PC-3 (cell line): Measurements from ENCODE around the gene C11orf54. TPM values are rescaled to one million over a fixed set of nuclear protein-coding genes. Genes with fewer than 3 reads are reported as not detected.

Source experiments
- ATAC-seq: fragments of 200-7000 bp; cut with Tn5 transposase; 2 replicates; pipeline ENCODE4 v1.9.1; 2020; ENCODE audit warnings: mild to moderate bottlenecking, moderate library complexity
- BruUV-seq: library from RNA; stranded (reverse); fragments of 400-500 nt; replicated peaks from 2 replicates; lab custom pipeline; 2021; lab: Mats Ljungman, UMichigan
- CTCF ChIA-PET: fragments of 300-600 bp; sonication (Branson Sonifier 250); formaldehyde crosslinking; loops from one replicate; lab custom pipeline; 2022; ENCODE audit warnings: antibody characterized with exemption; lab: Charles Lee
- POLR2A ChIA-PET: fragments of 300-600 bp; sonication (Branson Sonifier 250); formaldehyde crosslinking; loops from one replicate; lab custom pipeline; 2022; ENCODE audit warnings: antibody characterized with exemption; ENCODE audit not compliant: unreplicated experiment; lab: Charles Lee
- DNase-seq: peaks from one replicate; pipeline ENCODE4 v3.0.0-alpha.2; 2015
- H2AFZ ChIP-seq: fragments of 300-600 bp; sonication (generic); 2 replicates; pipeline ENCODE4 v1.6.0; 2016; ENCODE audit warnings: antibody characterized with exemption, low read length
- H3F3A ChIP-seq: fragments of 300-600 bp; sonication (generic); one replicate; pipeline ENCODE4 v1.6.0; 2017; ENCODE audit warnings: antibody characterized with exemption, low read length, control low read depth, mild to moderate bottlenecking; ENCODE audit not compliant: unreplicated experiment
- H3K27ac ChIP-seq: fragments of 300-600 bp; sonication (generic); 2 replicates; pipeline ENCODE4 v1.5.1; 2016; ENCODE audit warnings: mild to moderate bottlenecking, low read length
- H3K27me3 ChIP-seq: fragments of 300-600 bp; sonication (generic); 2 replicates; pipeline ENCODE4 v1.6.1; 2016; ENCODE audit warnings: low read length, mixed read lengths
- H3K36me3 ChIP-seq: fragments of 300-600 bp; sonication (generic); 2 replicates; pipeline ENCODE4 v1.6.1; 2016; ENCODE audit warnings: low read depth, mixed run types, low read length, mixed read lengths
- H3K4me1 ChIP-seq: fragments of 300-600 bp; sonication (generic); 2 replicates; pipeline ENCODE4 v1.5.1; 2016; ENCODE audit warnings: low read length; ENCODE audit not compliant: insufficient read depth
- H3K4me2 ChIP-seq: fragments of 300-600 bp; sonication (generic); 2 replicates; pipeline ENCODE4 v1.6.0; 2016; ENCODE audit warnings: low read length
- H3K4me3 ChIP-seq: fragments of 300-600 bp; sonication (generic); 2 replicates; pipeline ENCODE4 v1.5.1; 2016; ENCODE audit warnings: mild to moderate bottlenecking, low read length, mixed read lengths
- H3K79me2 ChIP-seq: fragments of 300-600 bp; sonication (generic); 2 replicates; pipeline ENCODE4 v1.6.1; 2017; ENCODE audit warnings: low read length, mixed read lengths
- H3K9ac ChIP-seq: fragments of 300-600 bp; sonication (generic); 2 replicates; pipeline ENCODE4 v1.6.0; 2016; ENCODE audit warnings: mild to moderate bottlenecking, low read length
- H3K9me2 ChIP-seq: fragments of 300-600 bp; sonication (generic); replicated peaks from 2 replicates; pipeline ENCODE4 v1.6.1; 2016; ENCODE audit warnings: mixed run types, low read length, mixed read lengths
- H3K9me3 ChIP-seq: fragments of 300-600 bp; sonication (generic); 2 replicates; pipeline ENCODE4 v1.6.1; 2016; ENCODE audit warnings: low read length, mixed read lengths
- H4K20me1 ChIP-seq: fragments of 300-600 bp; sonication (generic); 2 replicates; pipeline ENCODE4 v1.6.1; 2016; ENCODE audit warnings: low read length, mixed read lengths
- CTCF ChIP-seq: fragments of 300-600 bp; sonication (generic); conservative IDR thresholded peaks from 2 replicates; pipeline ENCODE4 v1.5.1; 2017; ENCODE audit warnings: antibody characterized with exemption, low read depth, mild to moderate bottlenecking, low read length
- EZH2 ChIP-seq: fragments of 300-600 bp; sonication (generic); IDR thresholded peaks from one replicate; pipeline ENCODE4 v1.6.1; 2017; ENCODE audit warnings: antibody characterized with exemption, mild to moderate bottlenecking, low read length; ENCODE audit not compliant: unreplicated experiment
- EZH2phosphoT487 ChIP-seq: fragments of 300-600 bp; sonication (generic); IDR thresholded peaks from 2 replicates; pipeline ENCODE4 v1.6.1; 2018; ENCODE audit warnings: mild to moderate bottlenecking, antibody characterized with exemption, low read length, borderline replicate concordance
- intact Hi-C: fragments of 100-400 bp; cut with micrococcal nuclease; formaldehyde crosslinking; loops from 2 replicates; pipeline ENCODE4 v1.9.0; 2023
- total RNA-seq: library from RNA; depleted of rRNA; stranded (reverse); fragments of >200 nt; gene quantifications from 2 replicates; pipeline ENCODE4 v1.2.3, GENCODE V29; 2014

Gene C11orf54
- total RNA-seq, 1 experiment from 2014 or later = 24.3 TPM

- ChIA-PET CTCF (no interaction called here), POLR2A (no interaction called here)
- DNase-seq (no peak), ATAC-seq (no peak)
- no TSS peak for BruUV-seq
- H3K27me3 ChIP-seq = no peaks in the 10 kb centered on the region
- H3F3A ChIP-seq = no peaks in the 10 kb centered on the region
- no peak overlapping the region for H3K4me3 ChIP-seq
- H3K9me2 ChIP-seq = no peaks in the 10 kb centered on the region
- no peak overlapping the region for H3K9ac ChIP-seq
- H3K79me2 ChIP-seq = peaks cover 28% of the 10 kb centered on the region
- no peak for TF ChIP-seq EZH2
- TF ChIP-seq EZH2phosphoT487 = no peak
- no peak for TF ChIP-seq CTCF
- no peak overlapping the region for H3K27ac ChIP-seq
- no peaks in the 10 kb centered on the region for H4K20me1 ChIP-seq
- no peak overlapping the region for H2AFZ ChIP-seq
- peaks cover 6% of the 10 kb centered on the region; the same call in 1 of the 2 replicates for H3K4me1 ChIP-seq
- H3K4me2 ChIP-seq = no peak overlapping the region
- intact Hi-C loops = no loop called here
- no peaks in the 10 kb centered on the region for H3K36me3 ChIP-seq
- no peaks in the 10 kb centered on the region for H3K9me3 ChIP-seq
Measured at GRCh38 chr11:93746101-93746500, 4.6 kb downstream of the C11orf54 start.

GRCh38 chr11:93747122-93747521 lies 5.7 kb downstream of the C11orf54 start:
- POLR2A ChIA-PET = no interaction called here
- no peak overlapping the region for H3K4me2 ChIP-seq
- H3K9me2 ChIP-seq = no peaks in the 10 kb centered on the region
- intact Hi-C loops = no loop called here
- no peak overlapping the region for H3K4me3 ChIP-seq
- no peaks in the 10 kb centered on the region for H4K20me1 ChIP-seq
- no peak overlapping the region for H3K9ac ChIP-seq
- TF ChIP-seq EZH2 = no peak
- no peak for TF ChIP-seq CTCF
- TF ChIP-seq EZH2phosphoT487 = no peak
- H3K27me3 ChIP-seq = no peaks in the 10 kb centered on the region
- DNase-seq (no peak), ATAC-seq (no peak)
- H3F3A ChIP-seq = no peaks in the 10 kb centered on the region
- peaks cover 6% of the 10 kb centered on the region; the same call in 1 of the 2 replicates for H3K4me1 ChIP-seq
- CTCF ChIA-PET = no interaction called here
- H3K27ac ChIP-seq = no peak overlapping the region
- H3K36me3 ChIP-seq = no peaks in the 10 kb centered on the region
- peaks cover 20% of the 10 kb centered on the region for H3K79me2 ChIP-seq
- H3K9me3 ChIP-seq = no peaks in the 10 kb centered on the region
- no peak overlapping the region for H2AFZ ChIP-seq
- no TSS peak for BruUV-seq

- Histone ChIP-seq H3K4me2 (no peak overlapping the region), H3K4me3 (no peak overlapping the region), H3K27ac (no peak overlapping the region), H3K36me3 (no peaks in the 10 kb centered on the region; the same call in 1 of the 2 replicates), H4K20me1 (no peaks in the 10 kb centered on the region), H3F3A (no peaks in the 10 kb centered on the region), H3K4me1 (no peaks in the 10 kb centered on the region), H3K9ac (no peak overlapping the region), H3K9me3 (no peaks in the 10 kb centered on the region), H3K79me2 (no peaks in the 10 kb centered on the region), H2AFZ (no peak overlapping the region), H3K27me3 (no peaks in the 10 kb centered on the region), H3K9me2 (no peaks in the 10 kb centered on the region)
- no peak for DNase-seq
- POLR2A ChIA-PET = no interaction called here
- intact Hi-C loops = no loop called here
- CTCF ChIA-PET = no interaction called here
- BruUV-seq = no TSS peak
- TF ChIP-seq CTCF (no peak), EZH2phosphoT487 (no peak), EZH2 (no peak)
- ATAC-seq = no peak
Measured at GRCh38 chr11:93751001-93751400, 9.5 kb downstream of the C11orf54 start.
